Endometrial microvascular endothelial cells (primary cell): ENCODE measurements around the gene NFATC2. TPM values are rescaled to one million over a fixed set of nuclear protein-coding genes. Genes with fewer than 3 reads are reported as not detected.
"Not testable (repeated sequence)": the region's sequence is repeated elsewhere in the genome, so short reads cannot be mapped to it uniquely, and the experiment has no call there.

Source experiments
- in situ Hi-C: cut with HindIII; loops from 2 replicates; pipeline ENCODE4 v1.10.0; 2017; ENCODE audit warnings: low sequenced_read_pairs, low pct_unique_long_range_greater_than_20kb; ENCODE audit errors: inconsistent ontology term
- total RNA-seq: library from RNA; depleted of rRNA; stranded (reverse); fragments of >200 nt; gene quantifications from one replicate; pipeline ENCODE4 v1.2.3, GENCODE V29; 2015; ENCODE audit errors: inconsistent ontology term

NFATC2 gene
- total RNA-seq, 1 donor from 2014 or later: 2.5 TPM

GRCh38 chr20:51462566-51463276, 79.8 kb downstream of the NFATC2 start:
- in situ Hi-C loops: no loop called here

- in situ Hi-C loops: not testable (repeated sequence)
Observed at GRCh38 chr20:51461846-51462245, 80.7 kb downstream of the NFATC2 start.

GRCh38 chr20:51461306-51461705, 81.2 kb downstream of the NFATC2 start:
- in situ Hi-C loops: no loop called here

GRCh38 chr20:51460569-51461265, 81.8 kb downstream of the NFATC2 start:
- in situ Hi-C loops: no loop called here

GRCh38 chr20:51460163-51460562, 82.4 kb downstream of the NFATC2 start:
- in situ Hi-C loops: no loop called here

- in situ Hi-C loops: no loop called here
Observed at GRCh38 chr20:51458751-51459439, 83.6 kb downstream of the NFATC2 start.

- in situ Hi-C loops: no loop called here
Observed at GRCh38 chr20:51457533-51457932, 85.0 kb downstream of the NFATC2 start.

- in situ Hi-C loops: no loop called here
Observed at GRCh38 chr20:51456511-51457509, 85.7 kb downstream of the NFATC2 start.

GRCh38 chr20:51454250-51454865, 88.2 kb downstream of the NFATC2 start:
- in situ Hi-C loops: no loop called here

- in situ Hi-C loops: no loop called here
Observed at GRCh38 chr20:51452734-51453365, 89.7 kb downstream of the NFATC2 start.

- in situ Hi-C loops: no loop called here
Observed at GRCh38 chr20:51452091-51452613, 90.4 kb downstream of the NFATC2 start.

GRCh38 chr20:51451484-51451883, 91.0 kb downstream of the NFATC2 start:
- in situ Hi-C loops: no loop called here

- in situ Hi-C loops: no loop called here
Observed at GRCh38 chr20:51450984-51451383, 91.5 kb downstream of the NFATC2 start.

- in situ Hi-C loops: no loop called here
Observed at GRCh38 chr20:51450221-51450712, 92.3 kb downstream of the NFATC2 start.

GRCh38 chr20:51449498-51450220, 92.9 kb downstream of the NFATC2 start:
- in situ Hi-C loops: no loop called here

- in situ Hi-C loops: no loop called here
Observed at GRCh38 chr20:51447765-51448148, 94.8 kb downstream of the NFATC2 start.
